Measurements from ENCODE around the gene CCDC116.

CCDC116 gene

DNA sequence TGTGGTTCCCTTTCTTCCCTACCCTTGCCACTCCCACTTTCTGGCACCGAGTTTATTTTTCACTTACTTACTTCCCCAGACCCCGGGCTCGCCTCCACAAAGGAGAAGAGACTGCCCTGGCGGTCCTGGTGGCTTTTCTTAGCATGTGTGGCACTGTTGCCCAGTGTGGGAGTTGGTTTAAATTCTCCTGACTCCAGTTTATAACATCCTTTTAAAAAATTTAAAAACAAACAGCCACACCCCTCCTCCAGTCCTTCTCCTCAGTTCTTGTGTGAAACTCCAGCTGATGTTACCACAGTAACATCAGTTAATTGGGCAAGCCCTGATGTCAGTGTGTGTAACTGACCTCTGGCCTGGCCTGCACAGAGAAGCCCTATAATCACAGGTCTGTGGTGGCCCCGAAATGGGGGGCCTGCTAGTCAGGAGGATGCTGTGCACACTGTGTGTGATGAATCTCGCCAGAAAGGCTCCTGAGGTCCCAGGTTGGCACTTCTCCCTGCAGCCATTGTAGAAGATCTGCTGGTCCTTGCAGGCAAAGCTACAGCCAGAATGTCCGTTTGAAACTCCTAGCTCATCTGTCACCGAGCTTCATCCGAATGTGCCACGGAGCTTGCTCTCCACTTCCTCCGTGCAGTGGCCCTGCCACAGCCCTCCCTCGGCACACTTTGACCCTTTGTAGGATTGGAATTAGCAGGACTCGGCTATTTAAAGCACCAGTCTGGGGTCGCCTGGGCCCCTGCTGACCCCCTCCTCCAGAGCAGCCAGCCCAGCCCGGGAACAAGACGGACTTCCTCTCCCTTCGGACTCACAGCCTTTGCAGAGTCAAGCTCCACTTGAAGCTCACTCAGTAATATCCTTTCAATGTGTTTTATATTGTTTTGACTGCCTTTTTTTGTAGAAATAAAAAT is 10.3 kb upstream of the CCDC116 start:
- peak; percentile 36 for DNase-seq (ENCODE audit: low read depth)
- TF ChIP-seq, protein P1, sequence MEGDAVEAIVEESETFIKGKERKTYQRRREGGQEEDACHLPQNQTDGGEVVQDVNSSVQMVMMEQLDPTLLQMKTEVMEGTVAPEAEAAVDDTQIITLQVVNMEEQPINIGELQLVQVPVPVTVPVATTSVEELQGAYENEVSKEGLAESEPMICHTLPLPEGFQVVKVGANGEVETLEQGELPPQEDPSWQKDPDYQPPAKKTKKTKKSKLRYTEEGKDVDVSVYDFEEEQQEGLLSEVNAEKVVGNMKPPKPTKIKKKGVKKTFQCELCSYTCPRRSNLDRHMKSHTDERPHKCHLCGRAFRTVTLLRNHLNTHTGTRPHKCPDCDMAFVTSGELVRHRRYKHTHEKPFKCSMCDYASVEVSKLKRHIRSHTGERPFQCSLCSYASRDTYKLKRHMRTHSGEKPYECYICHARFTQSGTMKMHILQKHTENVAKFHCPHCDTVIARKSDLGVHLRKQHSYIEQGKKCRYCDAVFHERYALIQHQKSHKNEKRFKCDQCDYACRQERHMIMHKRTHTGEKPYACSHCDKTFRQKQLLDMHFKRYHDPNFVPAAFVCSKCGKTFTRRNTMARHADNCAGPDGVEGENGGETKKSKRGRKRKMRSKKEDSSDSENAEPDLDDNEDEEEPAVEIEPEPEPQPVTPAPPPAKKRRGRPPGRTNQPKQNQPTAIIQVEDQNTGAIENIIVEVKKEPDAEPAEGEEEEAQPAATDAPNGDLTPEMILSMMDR (conservative IDR thresholded peaks at IDR 0.05; ENCODE audit: control insufficient read depth, insufficient read depth, low read depth, low read length) = no peak
- H3K4me3 ChIP-seq (ENCODE audit: control insufficient read depth, low read depth, low read length) = no peak overlapping the region

DNA sequence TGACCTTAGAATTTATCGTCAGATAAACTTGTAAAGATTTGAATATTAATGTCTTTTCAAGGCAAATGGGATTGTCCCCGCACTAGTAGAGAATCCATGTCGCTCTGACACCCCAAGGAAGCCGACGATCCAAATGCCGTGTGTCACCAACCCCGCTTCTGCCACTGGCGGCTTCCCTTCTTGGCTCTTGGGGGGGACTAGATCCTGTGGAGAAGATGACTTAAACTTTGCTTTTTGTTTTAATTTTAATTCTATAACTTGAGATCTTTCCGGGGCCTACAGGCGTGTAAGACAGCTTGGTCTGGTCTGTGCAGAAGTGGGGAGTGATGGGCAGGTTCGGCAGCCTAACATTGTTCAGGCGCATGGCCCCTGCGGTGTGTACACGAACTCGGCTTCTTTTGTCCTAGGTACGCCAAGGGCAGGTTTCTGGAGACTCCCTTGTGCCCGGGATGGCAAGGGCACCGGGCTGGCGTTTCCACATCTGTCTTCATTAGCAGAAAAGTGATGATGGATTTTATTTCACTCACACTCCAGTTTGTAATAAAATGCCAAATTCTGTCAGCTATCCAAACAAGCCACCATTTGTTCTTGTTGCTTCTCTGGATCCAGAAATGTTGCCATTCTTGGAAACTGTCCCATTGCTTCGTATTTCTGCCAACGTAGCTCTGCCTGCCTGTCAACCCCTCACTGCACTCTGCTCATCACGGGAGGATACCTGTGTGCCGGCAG is 9.5 kb upstream of the CCDC116 start:
- TF ChIP-seq, protein P1 (conservative IDR thresholded peaks at IDR 0.05; ENCODE audit: control insufficient read depth, insufficient read depth, low read depth, low read length) = no peak
- DNase-seq (ENCODE audit: low read depth) = no peak
- no peak overlapping the region for H3K4me3 ChIP-seq (ENCODE audit: control insufficient read depth, low read depth, low read length)

DNA sequence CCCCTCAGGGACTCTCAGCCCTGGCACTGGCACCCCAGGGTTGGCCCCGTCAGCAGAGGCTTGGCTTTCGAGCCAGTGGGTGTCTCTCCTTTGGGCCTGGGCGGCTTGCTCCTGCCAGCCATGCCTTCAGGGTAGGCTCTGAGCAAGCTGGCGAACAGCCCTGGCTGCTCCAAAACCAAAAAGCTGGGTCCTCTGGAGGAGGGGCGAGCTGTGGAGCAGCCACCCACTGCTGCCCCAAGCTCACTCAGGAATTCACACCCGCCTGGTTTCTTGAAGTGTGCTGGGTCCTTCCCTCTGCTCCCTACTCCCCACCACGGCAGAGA is 9.0 kb upstream of the CCDC116 start:
- no peak overlapping the region for H3K4me3 ChIP-seq (ENCODE audit: control insufficient read depth, low read depth, low read length)
- DNase-seq (ENCODE audit: low read depth) = no peak
- TF ChIP-seq, protein P1 (conservative IDR thresholded peaks at IDR 0.05; ENCODE audit: control insufficient read depth, insufficient read depth, low read depth, low read length) = no peak

DNA sequence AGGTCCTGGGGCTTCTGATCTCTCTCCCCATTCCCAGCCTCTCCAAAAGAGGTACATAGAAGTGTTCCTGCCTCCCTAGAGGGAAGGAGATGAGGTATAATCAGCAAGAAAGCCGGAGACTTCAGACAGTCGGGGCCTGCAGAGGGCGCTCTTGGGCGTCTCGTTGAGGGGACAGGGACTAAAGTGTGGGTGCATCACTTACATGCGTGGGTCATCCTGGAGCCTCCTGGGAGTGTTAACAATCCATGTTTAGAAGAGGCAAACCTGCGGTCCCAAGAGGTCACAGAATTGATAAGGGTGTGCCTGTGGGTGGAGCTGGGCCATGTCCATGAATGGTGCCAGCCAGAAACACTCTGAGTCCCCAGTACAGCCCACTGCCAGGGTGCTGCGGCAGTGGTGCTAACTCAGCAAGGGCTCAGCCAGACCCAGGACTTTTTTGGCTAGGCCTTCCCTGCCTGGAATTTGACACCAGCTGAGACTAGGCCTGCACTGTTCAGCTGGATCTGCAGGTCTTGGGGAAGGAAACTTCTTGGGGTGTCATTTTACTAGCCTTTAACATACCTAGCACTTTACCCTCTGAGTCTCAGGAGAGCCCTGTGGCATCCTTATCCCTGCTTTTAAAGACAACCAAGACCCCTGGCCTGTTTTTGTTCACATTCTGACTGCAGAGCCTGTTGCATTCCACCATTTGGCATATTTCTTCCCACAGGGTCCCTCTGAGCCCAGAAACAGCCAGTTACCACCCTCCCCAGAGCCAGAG is 8.3 kb upstream of the CCDC116 start:
- H3K4me3 ChIP-seq (ENCODE audit: control insufficient read depth, low read depth, low read length) = no peak overlapping the region
- TF ChIP-seq, protein P1 (conservative IDR thresholded peaks at IDR 0.05; ENCODE audit: control insufficient read depth, insufficient read depth, low read depth, low read length) = peak; percentile 50
- peak; percentile 30 for DNase-seq (ENCODE audit: low read depth)

DNA sequence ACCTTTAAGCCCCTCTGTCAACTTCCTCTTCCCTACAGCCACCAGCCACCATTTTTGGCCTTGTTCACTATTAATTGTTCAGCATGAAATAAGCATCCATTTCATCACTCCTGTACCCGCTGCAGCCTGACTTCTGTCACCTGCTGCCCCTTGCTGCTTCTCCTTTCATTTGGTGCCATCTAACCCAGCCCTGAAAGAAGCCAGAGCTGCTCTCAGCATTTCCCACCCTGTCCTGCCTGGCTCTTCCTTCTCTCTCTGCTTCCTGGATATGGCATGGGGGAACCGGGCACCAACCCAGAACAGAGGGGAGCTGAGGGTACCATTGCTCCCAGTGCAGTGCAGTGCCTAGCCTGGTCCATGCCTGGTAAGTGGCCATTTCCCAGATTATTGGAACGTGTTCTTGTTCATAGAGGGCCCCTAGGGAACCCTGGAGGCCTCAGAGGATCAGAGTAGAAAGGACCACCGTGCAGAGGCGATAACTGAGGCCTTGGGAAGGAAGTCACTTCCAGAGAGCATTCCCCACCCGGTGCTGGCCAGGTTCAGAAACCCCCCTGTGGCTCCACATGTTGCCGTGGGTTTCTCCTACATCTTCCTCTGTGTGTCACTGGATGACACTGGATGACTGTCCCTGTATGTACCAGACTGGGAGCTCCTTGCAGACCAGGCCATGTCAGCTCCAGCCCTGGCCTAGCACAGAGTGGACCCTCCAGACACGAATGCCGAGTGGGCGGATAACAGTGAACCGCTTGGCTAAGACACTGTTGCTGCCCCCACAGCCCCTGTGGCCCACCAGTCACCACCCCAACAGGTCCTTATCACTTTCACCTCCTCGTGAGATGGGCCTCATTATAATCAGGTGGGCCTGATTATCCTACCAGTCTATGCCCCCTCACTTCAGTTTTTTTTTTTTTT is 7.4 kb upstream of the CCDC116 start:
- H3K4me3 ChIP-seq (ENCODE audit: control insufficient read depth, low read depth, low read length) = no peak overlapping the region
- TF ChIP-seq, protein P1 (conservative IDR thresholded peaks at IDR 0.05; ENCODE audit: control insufficient read depth, insufficient read depth, low read depth, low read length) = no peak
- no peak for DNase-seq (ENCODE audit: low read depth)
